Glomerular visceral epithelial cell (primary cell): ENCODE data around the gene NTSR1.

Source experiments
- DNase-seq: peaks from one replicate; pipeline ENCODE4 v3.0.0-alpha.2; 2016; ENCODE audit errors: extremely low spot score

Gene NTSR1

GRCh38 chr20:62707921-62708521, 615 bp upstream of the NTSR1 start:
- no peak for DNase-seq

- no peak for DNase-seq
These were observed 885 bp downstream of the NTSR1 start for GRCh38 chr20:62709537-62709905.

DNA sequence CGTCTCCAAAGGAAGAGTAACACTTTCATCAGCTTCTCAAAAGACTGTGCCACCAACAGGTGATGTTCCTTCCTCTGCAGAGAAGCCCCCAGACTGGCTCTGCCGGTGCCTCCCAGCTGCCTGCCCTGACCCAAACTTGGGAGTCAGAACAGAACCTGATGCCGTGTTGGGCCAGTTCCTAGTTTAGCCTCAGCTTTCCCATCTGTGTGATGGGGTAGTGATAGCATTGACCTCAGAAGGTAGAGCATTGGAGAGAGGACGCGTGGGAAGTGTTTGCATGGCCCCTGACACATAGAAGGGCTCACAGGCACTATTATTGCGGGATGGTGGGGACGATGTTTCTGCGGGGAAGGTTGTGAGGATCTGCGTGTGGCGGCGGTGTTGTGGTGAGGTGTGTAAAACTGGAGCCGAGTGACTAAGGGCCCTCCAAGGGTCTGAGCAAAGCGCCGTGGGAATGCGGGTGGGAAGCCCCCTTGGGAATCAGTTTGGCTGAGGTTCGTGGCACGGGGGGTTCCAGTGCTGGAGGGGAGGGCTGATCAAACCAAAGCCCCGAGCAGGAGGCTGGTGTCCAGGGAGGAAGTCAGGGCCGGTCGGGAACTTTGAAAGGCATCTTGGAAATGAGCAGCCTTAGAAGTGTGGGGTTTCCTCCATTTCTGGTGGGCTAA, 1.7 kb downstream of the NTSR1 start:
- no peak for DNase-seq

DNA sequence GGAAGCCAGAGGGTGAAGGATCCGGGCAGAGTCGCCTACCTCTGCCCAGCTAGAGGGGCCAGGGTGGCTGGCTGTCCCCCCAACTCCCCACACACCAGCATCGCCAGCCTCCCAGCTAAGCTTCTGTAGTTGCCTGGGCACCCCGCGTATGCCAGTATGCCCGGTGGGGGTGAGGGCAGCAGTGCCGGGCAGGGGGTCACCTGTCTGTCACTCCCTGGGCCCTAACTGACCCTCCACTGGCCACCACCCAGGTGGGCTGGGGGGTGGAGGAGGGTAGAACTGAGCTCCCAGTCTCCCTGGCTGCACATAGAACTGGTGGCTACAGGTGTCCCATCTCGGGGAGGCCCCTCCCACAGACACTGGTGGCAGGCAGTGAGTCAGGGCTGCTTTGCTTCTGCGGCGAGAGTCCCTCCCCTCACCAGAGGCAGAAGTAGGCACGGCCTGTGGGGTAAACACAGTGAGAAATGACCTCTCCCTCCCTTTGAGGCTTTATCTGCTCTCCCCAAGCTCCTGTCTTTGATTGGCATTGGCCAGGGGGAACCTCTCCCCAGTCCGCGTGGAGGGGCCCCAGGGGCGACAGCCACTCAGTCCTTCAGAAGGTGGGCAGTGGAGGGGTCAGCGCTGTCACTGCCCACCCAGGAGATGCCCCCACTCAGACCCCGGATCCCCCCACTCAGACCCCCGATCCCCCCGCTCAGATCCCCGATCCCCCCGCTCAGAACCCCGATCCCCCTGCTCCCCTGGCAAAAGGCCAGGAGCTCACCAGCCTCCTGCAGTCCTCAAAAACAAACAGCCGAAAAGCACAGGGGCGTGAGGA, 2.5 kb downstream of the NTSR1 start:
- peak; percentile 19 for DNase-seq

GRCh38 chr20:62711703-62712101, 3.1 kb downstream of the NTSR1 start:
- no peak for DNase-seq

DNA sequence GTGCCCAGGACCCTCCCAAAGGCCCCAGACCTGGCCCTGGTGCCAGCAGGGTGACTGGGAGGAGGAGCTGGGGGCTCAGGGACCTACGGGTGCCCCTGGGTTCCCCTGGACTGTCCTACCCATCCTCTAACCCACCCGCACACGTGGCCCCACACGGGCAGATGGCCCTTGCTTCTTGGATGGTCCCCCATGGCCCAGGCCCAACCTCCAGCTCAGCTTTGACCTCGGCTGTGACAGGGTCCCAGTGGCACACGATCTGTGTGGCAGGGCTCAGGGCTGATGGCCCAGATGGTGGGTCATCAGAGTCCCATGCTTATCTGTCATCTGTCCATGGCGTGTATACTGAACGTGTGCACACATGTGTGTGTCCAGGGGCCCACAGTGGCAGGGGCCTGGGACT, 4.0 kb downstream of the NTSR1 start:
- DNase-seq = no peak

DNA sequence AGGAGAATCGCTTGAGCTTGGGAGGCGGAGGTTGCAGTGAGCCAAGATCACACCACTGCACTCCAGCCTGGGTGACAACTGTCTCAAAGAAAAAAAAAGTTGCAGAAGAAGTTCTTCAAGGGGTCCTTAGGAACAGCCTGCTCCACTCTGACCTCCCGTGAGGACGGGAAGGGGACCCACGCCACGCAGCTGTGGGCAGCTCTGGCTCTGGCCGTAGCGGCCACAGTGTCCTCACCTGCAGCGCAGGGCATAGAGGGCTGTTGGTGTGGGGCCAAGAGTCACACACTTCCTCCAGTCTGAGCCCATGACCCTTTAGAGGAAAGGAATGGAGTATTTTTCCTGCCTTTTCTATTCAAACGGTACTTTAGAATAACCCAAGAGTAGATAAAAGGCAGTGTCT, 5.4 kb downstream of the NTSR1 start:
- DNase-seq = no peak

DNA sequence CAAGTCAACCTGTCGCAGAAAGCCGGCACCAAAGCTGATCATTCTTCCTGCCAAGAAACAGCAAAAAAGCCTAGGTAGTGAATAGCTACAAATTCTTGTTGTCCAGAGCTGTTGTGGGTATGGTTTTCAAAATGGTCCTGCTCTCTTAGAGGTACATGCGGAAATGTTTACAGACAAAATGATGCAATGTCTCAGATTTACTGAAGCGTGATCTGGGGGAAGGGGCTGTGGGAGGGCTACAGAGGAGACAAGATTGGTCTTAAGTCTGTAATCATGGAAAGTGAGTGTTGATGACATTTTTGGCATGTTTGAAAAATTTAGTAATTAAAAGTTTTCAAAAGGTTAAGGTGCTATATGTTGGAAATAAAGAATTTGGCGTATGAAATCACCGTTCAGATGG, 6.2 kb downstream of the NTSR1 start:
- no peak for DNase-seq

DNA sequence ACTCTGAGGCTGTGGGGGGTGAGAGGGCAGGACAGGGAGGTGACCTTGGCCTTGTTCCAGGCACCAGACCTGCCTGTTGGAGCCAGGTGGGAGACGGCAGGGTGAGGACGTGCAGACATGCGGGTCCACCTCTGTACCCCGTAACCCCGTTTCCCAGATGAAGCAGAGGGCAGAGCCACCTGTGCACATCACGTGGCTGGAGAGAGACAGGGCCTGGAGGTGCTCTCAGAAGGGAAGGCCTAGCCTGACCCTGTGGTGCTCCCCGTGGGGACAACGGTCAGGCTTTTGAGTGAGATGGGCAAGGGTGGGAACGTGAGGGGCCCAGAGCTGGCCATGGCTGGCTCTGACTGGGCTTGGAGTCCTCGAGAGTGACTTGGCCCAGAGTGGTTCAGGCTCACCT, 6.6 kb downstream of the NTSR1 start:
- DNase-seq = no peak

DNA sequence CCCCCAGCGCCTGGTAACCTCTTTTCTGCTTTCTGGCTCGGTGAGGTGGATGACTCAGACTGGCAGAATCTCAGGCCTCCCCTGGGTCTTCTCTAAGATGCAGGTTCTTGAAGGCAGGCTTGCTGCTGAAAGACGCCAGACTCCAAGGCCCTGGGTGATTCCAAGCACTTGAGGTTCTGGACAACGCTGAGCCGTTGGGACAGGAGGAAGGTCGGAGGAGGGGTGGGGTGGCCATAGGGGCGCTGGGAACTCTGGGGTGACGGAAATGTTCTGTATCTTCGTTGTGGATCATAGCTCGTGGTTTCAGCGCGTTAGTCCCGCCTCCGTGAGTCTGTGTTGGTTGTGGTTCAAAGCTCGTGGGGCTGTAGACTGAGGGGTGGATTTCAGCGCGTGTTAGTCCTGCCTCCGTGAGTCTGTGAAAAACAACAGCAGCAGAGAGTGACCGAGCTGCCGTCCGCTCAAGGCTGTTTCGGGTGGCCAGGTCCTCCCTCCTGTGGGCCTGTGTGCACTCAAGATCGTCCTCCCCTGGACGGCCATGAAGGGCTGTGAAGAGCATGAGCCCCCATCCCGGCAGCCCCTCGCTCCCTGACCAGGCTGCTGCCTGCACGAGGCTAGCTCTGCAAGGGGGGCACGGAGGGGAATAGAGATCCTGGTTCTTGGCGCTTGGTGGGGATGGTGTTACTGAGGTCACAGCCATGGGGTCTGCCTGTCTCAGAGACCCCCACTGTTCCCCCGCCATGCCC, 7.7 kb downstream of the NTSR1 start:
- no peak for DNase-seq

- DNase-seq = no peak
These were observed 8.3 kb downstream of the NTSR1 start for GRCh38 chr20:62716941-62717310.

DNA sequence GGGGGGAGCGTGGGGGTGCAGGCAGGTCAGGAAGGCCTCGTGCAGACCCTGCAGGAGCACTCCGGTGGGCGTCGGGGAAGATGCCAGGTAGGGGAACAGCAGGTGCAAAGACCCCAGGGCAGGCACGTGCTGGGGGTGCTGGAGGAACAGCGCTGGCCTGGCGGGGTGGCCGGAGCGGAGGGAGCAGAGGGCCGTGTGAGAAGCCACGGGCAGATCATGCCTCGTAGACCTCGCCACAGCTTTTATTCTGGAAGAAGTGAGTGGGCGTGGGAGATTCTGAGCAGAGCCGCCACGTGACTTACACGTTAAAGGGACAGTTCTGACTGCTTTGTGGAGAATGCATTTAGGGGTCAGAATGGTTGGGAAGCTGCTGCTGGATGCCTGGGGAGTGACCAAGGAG, 9.3 kb downstream of the NTSR1 start:
- DNase-seq = no peak

DNA sequence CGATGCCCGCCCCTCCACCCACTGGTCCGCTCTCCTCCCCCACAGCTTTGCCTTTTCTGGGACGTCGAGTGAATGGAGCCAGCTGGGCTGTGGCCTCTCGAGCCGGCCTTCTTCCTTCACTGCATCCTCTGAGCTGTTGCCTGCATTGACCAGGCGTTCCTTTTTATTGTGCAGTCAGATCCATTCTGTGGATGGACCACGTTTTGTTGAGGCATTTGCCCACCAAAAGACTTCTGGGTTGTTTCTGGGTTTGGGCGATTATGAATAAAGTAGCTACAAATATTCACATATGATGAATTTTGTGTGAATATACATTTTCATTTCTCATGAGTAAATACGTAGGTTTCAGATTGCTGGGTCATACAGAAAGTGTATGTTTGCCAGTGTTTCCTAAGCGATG, 9.9 kb downstream of the NTSR1 start:
- no peak for DNase-seq

DNA sequence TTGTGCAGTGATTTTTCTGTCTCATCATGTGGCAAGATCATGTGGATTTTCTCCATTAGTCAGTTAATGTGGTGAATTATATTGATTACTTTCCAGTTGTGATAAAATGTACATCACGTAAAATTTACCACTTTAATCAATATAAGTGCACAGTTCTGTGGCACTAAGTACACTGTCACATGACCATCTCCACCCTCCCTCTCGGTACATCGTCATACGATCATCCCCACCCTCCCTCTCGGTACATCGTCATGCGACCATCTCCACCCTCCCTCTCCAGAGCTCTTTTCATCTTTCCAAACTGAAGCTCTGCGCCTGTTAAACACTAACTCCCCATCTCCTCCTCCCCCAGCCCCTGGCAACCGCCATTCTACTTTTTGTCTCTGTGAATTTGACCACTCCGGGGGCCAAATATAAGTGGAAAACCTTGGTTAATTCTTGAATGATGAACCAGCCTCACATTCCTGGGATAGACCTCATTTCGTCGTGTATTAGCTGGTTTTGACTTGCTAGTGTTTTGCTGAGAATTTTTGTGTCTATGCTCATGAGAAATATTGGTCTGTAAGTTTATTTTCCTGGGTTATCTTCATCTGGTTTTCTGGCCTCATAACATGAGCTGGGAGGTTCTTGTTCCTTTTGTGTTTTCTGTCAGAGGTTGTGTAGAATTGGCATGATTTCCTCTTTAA, 10.8 kb downstream of the NTSR1 start:
- no peak for DNase-seq

- no peak for DNase-seq
These were observed 13.1 kb downstream of the NTSR1 start for GRCh38 chr20:62721511-62722370.

GRCh38 chr20:62722627-62723026, 14.0 kb downstream of the NTSR1 start:
- DNase-seq = no peak

GRCh38 chr20:62723351-62723750, 14.7 kb downstream of the NTSR1 start:
- DNase-seq = no peak

GRCh38 chr20:62723768-62724450, 15.3 kb downstream of the NTSR1 start:
- no peak for DNase-seq

GRCh38 chr20:62724692-62725595, 16.3 kb downstream of the NTSR1 start:
- DNase-seq = no peak
